Activated T-cell treated with anti-CD3 and anti-CD28 coated beads, Interleukin-2, amount 50 U/mL, for 24 hours (primary cell): ENCODE results near the gene SLC24A4.

Experiments used
- DNase-seq: peaks from one replicate; pipeline ENCODE4 v3.0.0-alpha.2; 2020
- H3K27ac Mint-ChIP-seq: 2 replicates; pipeline ENCODE4 v1.8.0; 2020; ENCODE audit warnings: mild to moderate bottlenecking, mixed read lengths
- H3K27me3 Mint-ChIP-seq: 2 replicates; pipeline ENCODE4 v1.8.0; 2020; ENCODE audit warnings: mixed read lengths
- H3K36me3 Mint-ChIP-seq: 2 replicates; pipeline ENCODE4 v1.8.0; 2020; ENCODE audit warnings: low read depth, mixed read lengths
- H3K4me1 Mint-ChIP-seq: 2 replicates; pipeline ENCODE4 v1.8.0; 2020; ENCODE audit warnings: low read depth, mixed read lengths
- H3K4me3 Mint-ChIP-seq: 2 replicates; pipeline ENCODE4 v1.8.0; 2020; ENCODE audit warnings: mild to moderate bottlenecking, moderate library complexity, mixed read lengths
- H3K9me3 Mint-ChIP-seq: 2 replicates; pipeline ENCODE4 v1.8.0; 2020; ENCODE audit warnings: mixed read lengths

Gene SLC24A4

GRCh38 chr14:92336363-92336762, 13.4 kb downstream of the SLC24A4 start:
- Mint-ChIP-seq H3K36me3 (no peaks in the 10 kb centered on the region), H3K4me3 (no peak overlapping the region), H3K9me3 (no peaks in the 10 kb centered on the region), H3K27me3 (peaks cover 43% of the 10 kb centered on the region), H3K27ac (no peak overlapping the region), H3K4me1 (peaks cover 13% of the 10 kb centered on the region)
- no peak for DNase-seq

GRCh38 chr14:92339426-92339825, 16.5 kb downstream of the SLC24A4 start:
- no peak for DNase-seq
- Mint-ChIP-seq H3K4me3 (no peak overlapping the region), H3K4me1 (peaks cover 29% of the 10 kb centered on the region), H3K9me3 (peaks cover 4% of the 10 kb centered on the region), H3K27ac (no peak overlapping the region), H3K36me3 (no peaks in the 10 kb centered on the region), H3K27me3 (peaks cover 60% of the 10 kb centered on the region)

GRCh38 chr14:92340071-92340470, 17.1 kb downstream of the SLC24A4 start:
- H3K27me3 Mint-ChIP-seq: peaks cover 67% of the 10 kb centered on the region
- H3K4me3 Mint-ChIP-seq: no peak overlapping the region
- no peak overlapping the region for H3K27ac Mint-ChIP-seq
- H3K36me3 Mint-ChIP-seq: no peaks in the 10 kb centered on the region
- no peak for DNase-seq
- peaks cover 4% of the 10 kb centered on the region for H3K9me3 Mint-ChIP-seq
- peaks cover 29% of the 10 kb centered on the region for H3K4me1 Mint-ChIP-seq

- Mint-ChIP-seq H3K9me3 (peaks cover 4% of the 10 kb centered on the region), H3K4me1 (peaks cover 29% of the 10 kb centered on the region), H3K4me3 (no peak overlapping the region), H3K27me3 (peaks cover 71% of the 10 kb centered on the region), H3K27ac (peak overlapping the region; percentile 63), H3K36me3 (no peaks in the 10 kb centered on the region)
- peak; percentile 36 for DNase-seq
These were observed 18.0 kb downstream of the SLC24A4 start for GRCh38 chr14:92340931-92341330.

- Mint-ChIP-seq H3K9me3 (peaks cover 4% of the 10 kb centered on the region), H3K4me1 (peaks cover 29% of the 10 kb centered on the region), H3K27ac (peak overlapping the region; percentile 63), H3K27me3 (peaks cover 70% of the 10 kb centered on the region), H3K36me3 (no peaks in the 10 kb centered on the region), H3K4me3 (no peak overlapping the region)
- DNase-seq: peak; percentile 44
These were observed 18.8 kb downstream of the SLC24A4 start for GRCh38 chr14:92341791-92342190.

GRCh38 chr14:92348154-92348553, 25.2 kb downstream of the SLC24A4 start:
- Mint-ChIP-seq H3K9me3 (peaks cover 4% of the 10 kb centered on the region), H3K27me3 (peaks cover 43% of the 10 kb centered on the region), H3K4me1 (peaks cover 2% of the 10 kb centered on the region), H3K36me3 (no peaks in the 10 kb centered on the region), H3K27ac (no peak overlapping the region), H3K4me3 (no peak overlapping the region)
- no peak for DNase-seq

GRCh38 chr14:92351750-92352149, 28.8 kb downstream of the SLC24A4 start:
- H3K9me3 Mint-ChIP-seq: no peaks in the 10 kb centered on the region
- DNase-seq: no peak
- peaks cover 21% of the 10 kb centered on the region for H3K27me3 Mint-ChIP-seq
- H3K36me3 Mint-ChIP-seq: no peaks in the 10 kb centered on the region
- H3K4me1 Mint-ChIP-seq: peaks cover 3% of the 10 kb centered on the region
- H3K27ac Mint-ChIP-seq: no peak overlapping the region
- H3K4me3 Mint-ChIP-seq: no peak overlapping the region

GRCh38 chr14:92352158-92352985, 29.4 kb downstream of the SLC24A4 start:
- Mint-ChIP-seq H3K36me3 (no peaks in the 10 kb centered on the region), H3K4me1 (peaks cover 3% of the 10 kb centered on the region), H3K27ac (no peak overlapping the region)

GRCh38 chr14:92353447-92353846, 30.5 kb downstream of the SLC24A4 start:
- Mint-ChIP-seq H3K27ac (no peak overlapping the region), H3K4me3 (no peak overlapping the region), H3K36me3 (no peaks in the 10 kb centered on the region), H3K4me1 (peaks cover 3% of the 10 kb centered on the region), H3K27me3 (peaks cover 14% of the 10 kb centered on the region), H3K9me3 (no peaks in the 10 kb centered on the region)
- DNase-seq: no peak

More at GRCh38 chr14:92352158-92352985, 29.4 kb downstream of the SLC24A4 start:
- Mint-ChIP-seq H3K4me3 (no peak overlapping the region), H3K9me3 (no peaks in the 10 kb centered on the region), H3K27me3 (peaks cover 20% of the 10 kb centered on the region)
- DNase-seq: no peak

- no peak for DNase-seq
- H3K4me3 Mint-ChIP-seq: no peak overlapping the region
- no peaks in the 10 kb centered on the region for H3K9me3 Mint-ChIP-seq
- H3K27me3 Mint-ChIP-seq: peaks cover 9% of the 10 kb centered on the region
- no peaks in the 10 kb centered on the region for H3K36me3 Mint-ChIP-seq
- H3K27ac Mint-ChIP-seq: no peak overlapping the region
- H3K4me1 Mint-ChIP-seq: peaks cover 3% of the 10 kb centered on the region
These were observed 33.7 kb downstream of the SLC24A4 start for GRCh38 chr14:92356677-92357076.

GRCh38 chr14:92360651-92361370, 37.8 kb downstream of the SLC24A4 start:
- Mint-ChIP-seq H3K27ac (no peak overlapping the region), H3K4me3 (no peak overlapping the region), H3K4me1 (no peaks in the 10 kb centered on the region), H3K36me3 (no peaks in the 10 kb centered on the region), H3K9me3 (no peaks in the 10 kb centered on the region), H3K27me3 (peaks cover 20% of the 10 kb centered on the region)
- DNase-seq: no peak

GRCh38 chr14:92362781-92363235, 39.8 kb downstream of the SLC24A4 start:
- no peak overlapping the region for H3K27ac Mint-ChIP-seq
- no peaks in the 10 kb centered on the region for H3K9me3 Mint-ChIP-seq
- H3K27me3 Mint-ChIP-seq: peaks cover 20% of the 10 kb centered on the region
- H3K36me3 Mint-ChIP-seq: no peaks in the 10 kb centered on the region
- H3K4me3 Mint-ChIP-seq: no peak overlapping the region
- no peaks in the 10 kb centered on the region for H3K4me1 Mint-ChIP-seq
- DNase-seq: no peak

- H3K27me3 Mint-ChIP-seq: peaks cover 19% of the 10 kb centered on the region
- no peaks in the 10 kb centered on the region for H3K9me3 Mint-ChIP-seq
- H3K27ac Mint-ChIP-seq: no peak overlapping the region
- no peak for DNase-seq
- H3K36me3 Mint-ChIP-seq: no peaks in the 10 kb centered on the region
- H3K4me1 Mint-ChIP-seq: no peaks in the 10 kb centered on the region
- no peak overlapping the region for H3K4me3 Mint-ChIP-seq
These were observed 43.3 kb downstream of the SLC24A4 start for GRCh38 chr14:92366237-92366636.

GRCh38 chr14:92368001-92368400, 45.0 kb downstream of the SLC24A4 start:
- Mint-ChIP-seq H3K9me3 (peaks cover 2% of the 10 kb centered on the region), H3K4me1 (no peaks in the 10 kb centered on the region), H3K4me3 (no peak overlapping the region), H3K36me3 (no peaks in the 10 kb centered on the region), H3K27me3 (peaks cover 6% of the 10 kb centered on the region), H3K27ac (no peak overlapping the region)
- DNase-seq: no peak

- Mint-ChIP-seq H3K36me3 (no peaks in the 10 kb centered on the region), H3K27ac (no peak overlapping the region), H3K4me1 (no peaks in the 10 kb centered on the region), H3K9me3 (peaks cover 2% of the 10 kb centered on the region), H3K27me3 (peaks cover 2% of the 10 kb centered on the region), H3K4me3 (no peak overlapping the region)
- DNase-seq: no peak
These were observed 46.1 kb downstream of the SLC24A4 start for GRCh38 chr14:92369097-92369496.
